ENCODE results near the gene SCRN2. TPM values are rescaled to one million over a fixed set of nuclear protein-coding genes. Genes with fewer than 3 reads are reported as not detected.

Gene SCRN2
- total RNA-seq, 1 experiment from 2014 or later: 50.8 TPM

GRCh38 chr17:47823519-47823918, 17.6 kb downstream of the SCRN2 start (continued):
- no peak for TF ChIP-seq ZNF281 (CRISPR knock-in tag; IDR thresholded peaks at IDR 0.05)
- TF ChIP-seq MXD4 (CRISPR knock-in tag; IDR thresholded peaks at IDR 0.05; ENCODE audit: borderline replicate concordance): no peak
- no peak for TF ChIP-seq E2F1 (CRISPR knock-in tag; IDR thresholded peaks at IDR 0.05)

- Mint-ChIP-seq H3K4me1 (peaks cover 20% of the 10 kb centered on the region), H3K27ac (no peak overlapping the region), H3K4me3 (no peak overlapping the region), H3K27me3 (ENCODE audit: low read depth) (no peaks in the 10 kb centered on the region), H3K36me3 (peaks cover 31% of the 10 kb centered on the region), H3K9me3 (no peaks in the 10 kb centered on the region)
- ATAC-seq: no peak
- CTCF ChIA-PET: interaction anchor here (2.0 to 2.6 kb wide), 4 partner anchors 8 to 124 kb away, joined by 8 to 36 read pairs (median 19); partner anchors contain the start of genes LRRC46, MRPL10 and SCRN2
- POLR2A ChIA-PET: no interaction called here
- no peak for TF ChIP-seq ZNF396 (CRISPR knock-in tag; IDR thresholded peaks at IDR 0.05; ENCODE audit: borderline replicate concordance)
- no peak for TF ChIP-seq IRF2 (CRISPR knock-in tag; IDR thresholded peaks at IDR 0.05; ENCODE audit: borderline replicate concordance, low read depth)
- no peak for TF ChIP-seq E2F1 (CRISPR knock-in tag; IDR thresholded peaks at IDR 0.05)
- TF ChIP-seq NFATC4 (CRISPR knock-in tag; IDR thresholded peaks at IDR 0.05): no peak
- TF ChIP-seq ZNF263 (CRISPR knock-in tag; IDR thresholded peaks at IDR 0.05; ENCODE audit: low read depth): no peak
- TF ChIP-seq NFE2L1 (CRISPR knock-in tag; IDR thresholded peaks at IDR 0.05): no peak
- TF ChIP-seq GTF2I (CRISPR knock-in tag; conservative IDR thresholded peaks at IDR 0.05): no peak
- TF ChIP-seq TCF7 (CRISPR knock-in tag; IDR thresholded peaks at IDR 0.05; ENCODE audit: low read depth): no peak
- TF ChIP-seq ZBTB43 (CRISPR knock-in tag; IDR thresholded peaks at IDR 0.05): no peak
- TF ChIP-seq ZSCAN18 (CRISPR knock-in tag; IDR thresholded peaks at IDR 0.05): no peak
- TF ChIP-seq SP1 (CRISPR knock-in tag; conservative IDR thresholded peaks at IDR 0.05): no peak
- TF ChIP-seq ATF3 (CRISPR knock-in tag; conservative IDR thresholded peaks at IDR 0.05): no peak
- TF ChIP-seq CREB1 (CRISPR knock-in tag; IDR thresholded peaks at IDR 0.05): no peak
- TF ChIP-seq KAT7 (CRISPR knock-in tag; IDR thresholded peaks at IDR 0.05; ENCODE audit: borderline replicate concordance): no peak
- TF ChIP-seq ATF6 (CRISPR knock-in tag; IDR thresholded peaks at IDR 0.05): no peak
- no peak for DNase-seq (ENCODE audit: low spot score)
Observed at GRCh38 chr17:47822785-47823184, 18.3 kb downstream of the SCRN2 start.
